Effector memory CD4-positive, alpha-beta T cell (primary cell): Measurements from ENCODE around the gene GCGR.

Source experiments
- DNase-seq, 3 donors: peaks; one replicate each; pipeline ENCODE4 v3.0.0-alpha.2; 2020
- H3K27ac ChIP-seq: 2 replicates; pipeline ENCODE4 v1.7.0; 2013; ENCODE audit warnings: mild to moderate bottlenecking, low read length, moderate library complexity; ENCODE audit not compliant: insufficient read depth, poor library complexity, severe bottlenecking
- H3K27me3 ChIP-seq: replicated peaks from 2 replicates; pipeline ENCODE4 v1.7.0; 2013; ENCODE audit warnings: mild to moderate bottlenecking, low read length; ENCODE audit not compliant: insufficient read depth, control insufficient read depth, poor library complexity, severe bottlenecking
- H3K36me3 ChIP-seq: 2 replicates; pipeline ENCODE4 v1.7.0; 2013; ENCODE audit warnings: mild to moderate bottlenecking, low read length, moderate library complexity; ENCODE audit not compliant: control insufficient read depth, insufficient read depth
- H3K4me1 ChIP-seq: 2 replicates; pipeline ENCODE4 v1.7.0; 2013; ENCODE audit warnings: low read length, mild to moderate bottlenecking; ENCODE audit not compliant: control insufficient read depth, insufficient read depth, poor library complexity, severe bottlenecking
- H3K4me3 ChIP-seq: 2 replicates; pipeline ENCODE4 v1.7.0; 2013; ENCODE audit warnings: low read length, low read depth, mild to moderate bottlenecking; ENCODE audit not compliant: insufficient read depth, poor library complexity, severe bottlenecking
- H3K9me3 ChIP-seq: 2 replicates; pipeline ENCODE4 v1.7.0; 2013; ENCODE audit warnings: mild to moderate bottlenecking, low read length, moderate library complexity; ENCODE audit not compliant: control insufficient read depth

Gene GCGR

DNA sequence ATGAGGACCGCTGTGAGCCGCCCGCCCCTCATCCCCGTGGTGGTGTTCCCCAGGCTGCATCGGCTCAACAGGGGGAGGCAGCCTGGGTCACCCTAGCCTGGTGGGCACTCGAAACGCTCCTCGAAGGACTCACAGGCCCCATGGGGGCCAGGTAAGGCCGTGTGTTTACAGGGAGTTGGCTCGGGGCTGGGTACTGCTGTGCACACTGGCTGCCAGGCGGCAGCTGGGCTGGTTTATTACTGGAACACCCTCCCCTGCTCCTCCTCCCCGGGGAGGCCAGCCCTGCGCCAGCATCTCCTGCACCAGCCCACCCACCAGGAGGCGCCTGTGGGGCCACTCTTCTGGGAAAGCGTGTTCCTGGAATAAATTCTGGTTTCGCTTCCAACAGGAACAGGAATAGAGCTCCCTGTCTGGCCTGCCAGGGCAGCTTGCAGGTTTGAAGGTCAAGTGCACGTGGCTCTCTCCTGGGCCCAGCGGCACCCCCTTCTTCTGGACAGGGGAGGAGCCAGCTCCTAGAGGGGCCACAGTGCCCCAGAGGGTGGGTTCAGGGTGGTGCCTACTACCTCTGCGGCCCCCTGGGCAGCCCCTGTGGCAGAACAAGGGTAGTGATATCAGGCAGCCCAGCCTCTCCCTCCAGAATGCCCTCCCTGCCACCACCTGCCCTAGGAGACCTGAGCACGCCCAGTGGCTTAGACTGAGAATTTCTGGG, 17.8 kb downstream of the GCGR start:
- Histone ChIP-seq H3K27ac (no peak overlapping the region), H3K9me3 (no peaks in the 10 kb centered on the region), H3K27me3 (no peaks in the 10 kb centered on the region), H3K36me3 (peaks cover 7% of the 10 kb centered on the region), H3K4me1 (no peaks in the 10 kb centered on the region), H3K4me3 (no peak overlapping the region)
- DNase-seq, result no peak

DNA sequence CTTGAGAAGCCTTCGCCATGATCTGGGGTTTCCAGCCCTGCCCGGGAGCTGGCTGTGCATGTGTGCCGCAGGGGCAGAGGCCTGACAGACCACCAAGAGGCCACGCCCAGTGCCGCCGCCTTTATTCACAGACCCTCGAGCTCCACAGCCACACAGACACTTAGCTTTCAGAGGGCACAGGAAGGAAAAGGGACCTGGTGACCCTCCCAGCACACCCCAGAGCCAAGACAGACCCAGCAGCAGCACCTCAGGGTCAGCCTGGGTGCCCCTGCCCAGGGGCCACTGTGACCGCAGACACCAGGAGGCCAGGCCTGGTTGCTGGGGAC, 18.3 kb downstream of the GCGR start:
- Histone ChIP-seq H3K27ac (no peak overlapping the region), H3K36me3 (peaks cover 7% of the 10 kb centered on the region), H3K4me3 (no peak overlapping the region), H3K9me3 (no peaks in the 10 kb centered on the region), H3K27me3 (no peaks in the 10 kb centered on the region), H3K4me1 (no peaks in the 10 kb centered on the region)
- no peak for DNase-seq

DNA sequence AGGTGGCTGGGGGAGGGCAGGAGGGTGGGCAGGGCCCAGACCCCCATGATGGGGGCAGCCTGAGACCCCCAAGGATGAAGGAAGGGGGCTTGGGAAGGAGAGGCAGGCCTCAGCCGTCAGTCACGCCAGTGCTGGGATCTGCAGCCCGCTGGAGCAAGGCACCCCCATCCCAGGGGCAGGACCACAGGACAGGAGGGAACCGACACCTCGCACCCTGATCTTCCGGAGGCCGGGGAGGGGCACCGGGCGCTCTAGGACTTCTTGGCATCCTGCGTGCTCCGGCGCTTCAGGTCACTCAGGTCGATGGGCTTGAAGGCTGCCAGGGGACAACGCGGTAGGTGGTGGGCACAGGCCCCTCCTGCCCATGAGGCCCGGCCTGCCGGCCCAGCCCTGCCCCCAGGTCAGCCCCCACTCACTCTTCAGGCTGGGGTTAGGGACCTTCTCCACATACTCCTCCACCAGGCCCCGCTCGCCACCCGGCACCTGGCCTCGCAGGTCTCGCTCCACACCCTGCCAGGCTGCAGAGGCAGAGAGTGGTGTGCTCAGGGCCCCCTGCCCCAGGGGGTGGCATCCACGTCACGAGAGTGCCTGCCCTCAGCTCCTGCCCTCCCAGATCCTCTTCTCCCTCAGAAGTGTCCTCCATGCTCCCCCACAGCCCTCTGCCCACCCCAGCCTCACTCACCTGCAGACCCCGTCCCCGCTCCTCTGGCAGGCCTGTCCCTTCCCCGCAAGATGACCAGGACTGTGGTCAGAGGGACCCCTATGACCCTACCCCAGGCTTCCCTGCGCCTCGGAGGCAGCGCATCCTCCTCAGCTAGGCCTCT, 19.3 kb downstream of the GCGR start:
- no peaks in the 10 kb centered on the region for H3K27me3 ChIP-seq
- no peak for DNase-seq
- peaks cover 7% of the 10 kb centered on the region for H3K36me3 ChIP-seq
- H3K27ac ChIP-seq, result no peak overlapping the region
- no peaks in the 10 kb centered on the region for H3K9me3 ChIP-seq
- no peaks in the 10 kb centered on the region for H3K4me1 ChIP-seq
- H3K4me3 ChIP-seq, result no peak overlapping the region

DNA sequence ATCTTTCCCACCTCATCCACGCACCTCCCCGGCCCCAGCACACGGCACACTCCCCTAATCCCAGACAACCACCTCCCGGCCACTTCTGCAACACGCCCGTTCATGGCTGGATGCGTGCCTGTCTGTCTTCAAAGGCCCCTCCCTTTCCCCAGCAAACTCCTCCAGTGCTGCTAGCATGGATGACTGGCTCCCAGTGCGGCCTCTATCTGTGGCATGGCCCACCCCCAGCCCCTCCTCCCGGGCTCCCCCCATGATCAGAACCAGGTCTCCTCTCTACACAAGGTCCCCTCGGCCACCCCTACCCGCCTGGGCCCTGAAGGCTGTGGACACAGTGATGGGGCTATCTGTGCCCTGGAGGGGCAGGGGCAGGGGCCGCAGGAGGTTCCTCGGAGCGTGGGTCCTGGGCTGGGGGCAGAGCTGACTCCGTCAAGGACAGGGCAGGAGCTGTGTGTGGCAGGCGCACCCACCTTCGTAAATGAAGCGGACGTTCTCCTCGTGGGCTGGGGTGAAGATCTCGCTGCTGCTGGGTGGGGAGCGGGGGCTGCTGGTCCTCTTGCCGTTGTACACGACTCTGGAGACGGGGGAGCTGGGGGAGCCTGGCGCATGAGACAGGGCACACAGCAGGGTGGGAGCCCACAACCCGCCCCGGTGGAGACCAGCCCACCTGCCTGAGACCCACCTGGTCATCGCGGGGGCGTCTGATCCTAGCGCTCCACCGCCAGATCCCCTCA, 20.0 kb downstream of the GCGR start:
- Histone ChIP-seq H3K4me1 (no peaks in the 10 kb centered on the region), H3K4me3 (no peak overlapping the region), H3K27ac (no peak overlapping the region), H3K9me3 (no peaks in the 10 kb centered on the region), H3K36me3 (peaks cover 7% of the 10 kb centered on the region), H3K27me3 (no peaks in the 10 kb centered on the region)
- DNase-seq, result no peak

DNA sequence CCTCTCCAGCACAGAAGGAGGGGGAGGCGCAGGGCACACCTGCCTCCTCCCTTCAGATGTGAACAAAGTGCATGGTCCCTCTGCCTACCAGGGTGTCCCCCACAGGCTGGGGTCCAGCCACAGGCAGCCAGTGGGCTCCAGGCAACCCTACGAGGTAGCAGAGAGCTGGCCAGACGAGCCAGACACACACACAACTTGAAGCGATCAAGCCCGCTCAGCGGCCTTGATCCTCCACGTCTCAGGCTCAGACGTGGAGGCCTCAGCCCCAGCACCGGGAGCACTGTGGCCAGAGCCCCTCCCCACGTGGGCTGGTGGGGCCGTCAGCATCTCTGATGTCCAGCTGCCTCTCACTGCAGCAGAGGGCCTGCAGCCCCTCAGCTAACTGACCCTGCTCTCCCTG, 20.6 kb downstream of the GCGR start:
- DNase-seq, result no peak
- H3K9me3 ChIP-seq, result no peaks in the 10 kb centered on the region
- H3K4me3 ChIP-seq, result no peak overlapping the region
- no peaks in the 10 kb centered on the region for H3K4me1 ChIP-seq
- H3K27me3 ChIP-seq, result no peaks in the 10 kb centered on the region
- peaks cover 7% of the 10 kb centered on the region for H3K36me3 ChIP-seq
- no peak overlapping the region for H3K27ac ChIP-seq

DNA sequence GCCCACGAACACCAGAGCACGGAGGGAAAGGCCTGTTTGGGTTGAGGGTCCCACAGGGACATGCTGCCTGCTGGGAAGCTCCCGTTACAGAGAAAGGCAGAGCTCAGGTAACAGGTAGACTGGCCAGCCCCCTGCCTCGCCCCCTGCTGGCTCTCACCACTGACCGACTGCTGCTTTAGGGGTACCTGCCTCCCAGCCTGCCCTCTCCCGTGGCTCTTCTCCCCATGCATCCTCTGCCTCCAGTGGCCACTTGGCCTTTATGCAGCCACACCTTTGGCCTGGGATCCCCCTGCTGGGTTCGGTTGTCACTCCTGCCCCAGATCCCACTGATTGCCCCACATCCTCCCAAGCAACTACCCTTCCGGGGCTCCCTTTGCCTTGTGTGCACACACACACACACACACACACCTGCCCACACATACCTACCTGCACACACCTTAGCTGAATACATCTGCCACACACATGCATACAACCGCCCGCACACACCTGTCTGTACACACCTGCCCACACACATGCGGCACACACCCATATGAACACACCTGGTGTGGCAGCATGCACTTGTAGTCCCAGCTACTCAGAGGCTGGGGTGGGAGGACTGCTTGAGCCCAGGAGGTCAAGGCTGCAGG, 22.0 kb downstream of the GCGR start:
- H3K4me1 ChIP-seq, result no peaks in the 10 kb centered on the region
- H3K27ac ChIP-seq, result no peak overlapping the region
- H3K36me3 ChIP-seq, result peaks cover 7% of the 10 kb centered on the region
- no peaks in the 10 kb centered on the region for H3K9me3 ChIP-seq
- no peak overlapping the region for H3K4me3 ChIP-seq
- H3K27me3 ChIP-seq, result no peaks in the 10 kb centered on the region
- DNase-seq, result no peak

DNA sequence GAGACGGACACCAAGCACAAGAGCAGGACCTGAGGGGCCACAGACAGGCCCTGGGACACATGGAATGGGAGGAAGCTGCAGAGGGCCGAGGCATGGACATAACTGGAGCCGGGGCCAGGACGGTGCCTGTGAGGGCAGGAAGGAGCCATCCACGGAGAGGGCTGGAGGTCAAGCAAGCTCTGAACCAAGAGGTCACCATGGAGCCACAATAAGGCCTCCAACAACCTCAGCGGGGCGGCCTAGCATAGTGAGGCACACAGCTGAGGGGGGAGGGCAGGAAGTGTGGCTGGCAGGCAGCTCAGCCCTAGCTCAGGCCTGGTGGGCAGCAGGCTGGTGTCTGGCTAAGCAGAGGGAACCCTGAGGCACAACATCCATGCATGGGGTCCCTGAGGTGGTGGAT, 24.7 kb downstream of the GCGR start:
- H3K9me3 ChIP-seq, result no peaks in the 10 kb centered on the region
- H3K36me3 ChIP-seq, result peaks cover 5% of the 10 kb centered on the region
- no peak overlapping the region for H3K27ac ChIP-seq
- no peak overlapping the region for H3K4me3 ChIP-seq
- no peaks in the 10 kb centered on the region for H3K27me3 ChIP-seq
- no peak for DNase-seq
- peaks cover 12% of the 10 kb centered on the region for H3K4me1 ChIP-seq

DNA sequence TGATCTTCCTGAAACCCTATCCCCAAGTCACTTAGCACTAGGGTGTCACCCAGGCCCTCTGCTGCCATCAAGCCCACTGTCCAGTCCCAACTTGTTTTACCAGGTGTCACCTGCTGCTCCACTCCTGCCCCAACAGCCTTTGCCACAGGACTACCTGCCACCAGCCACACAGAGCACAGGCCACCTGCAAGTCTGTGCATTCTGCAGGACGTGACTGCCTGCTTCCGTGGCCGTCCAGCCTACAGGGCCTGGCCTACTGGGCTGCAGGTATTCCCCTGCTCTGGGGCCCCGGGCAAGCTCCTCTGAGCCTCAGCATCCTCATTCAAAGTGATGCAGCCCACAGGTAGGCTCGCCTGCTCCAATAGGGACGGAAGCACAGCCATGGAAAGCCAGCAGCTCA, 25.9 kb downstream of the GCGR start:
- no peaks in the 10 kb centered on the region for H3K36me3 ChIP-seq
- DNase-seq, result no peak
- H3K4me1 ChIP-seq, result peaks cover 15% of the 10 kb centered on the region
- no peaks in the 10 kb centered on the region for H3K9me3 ChIP-seq
- H3K27me3 ChIP-seq, result no peaks in the 10 kb centered on the region
- no peak overlapping the region for H3K27ac ChIP-seq
- no peak overlapping the region for H3K4me3 ChIP-seq

DNA sequence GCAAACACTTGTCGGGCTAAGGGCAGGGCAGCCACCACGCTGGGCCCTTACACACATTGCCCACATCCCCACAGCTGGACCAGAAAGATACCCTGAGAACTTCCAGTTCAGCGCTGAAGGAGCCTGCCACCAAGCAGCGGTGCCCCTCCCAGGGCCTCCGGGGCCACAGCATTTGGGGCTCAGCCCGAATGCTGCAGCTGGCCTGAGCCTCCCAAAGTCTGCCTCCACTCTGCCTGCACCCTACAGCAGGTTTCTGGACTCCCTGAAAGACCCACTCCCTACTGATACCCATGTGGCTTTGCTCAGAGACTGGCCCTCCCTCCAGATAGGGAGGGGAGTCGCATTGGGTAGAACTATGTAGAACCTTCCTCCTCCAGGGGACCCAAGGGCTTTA, 27.6 kb downstream of the GCGR start:
- Histone ChIP-seq H3K4me1 (peaks cover 15% of the 10 kb centered on the region), H3K27ac (peak overlapping the region; percentile 63), H3K4me3 (no peak overlapping the region)

More for the DNA sequence above, 27.6 kb downstream of the GCGR start:
- DNase-seq, result no peak
- Histone ChIP-seq H3K27me3 (no peaks in the 10 kb centered on the region), H3K9me3 (no peaks in the 10 kb centered on the region), H3K36me3 (no peaks in the 10 kb centered on the region)
